Activated effector memory CD4-positive, alpha-beta T cell treated with anti-CD3 and anti-CD28 coated beads, Interleukin-2, amount 50 U/mL, for 16 hours (primary cell): Measurements from ENCODE around the gene AGFG1.
"Not testable (repeated sequence)": the region's sequence is repeated elsewhere in the genome, so short reads cannot be mapped to it uniquely, and the experiment has no call there.

Source experiments
- DNase-seq: peaks from one replicate; pipeline ENCODE4 v3.0.0-alpha.2; 2020

The AGFG1 gene

DNA sequence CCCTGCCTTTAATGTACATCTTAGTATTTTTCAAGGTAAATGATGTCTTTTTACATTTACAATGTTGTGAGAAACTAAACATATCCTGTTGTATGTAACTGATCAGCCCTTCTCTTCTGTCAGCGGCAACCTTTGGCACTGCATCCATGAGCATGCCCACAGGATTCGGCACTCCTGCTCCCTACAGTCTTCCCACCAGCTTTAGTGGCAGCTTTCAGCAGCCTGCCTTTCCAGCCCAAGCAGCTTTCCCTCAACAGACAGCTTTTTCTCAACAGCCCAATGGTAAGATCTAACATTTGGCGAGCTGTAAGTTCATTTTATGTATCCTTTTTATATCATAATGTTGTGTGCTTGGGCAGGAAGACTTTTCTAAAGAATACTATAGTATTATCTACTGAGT, 79.9 kb downstream of the AGFG1 start:
- no peak for DNase-seq

DNA sequence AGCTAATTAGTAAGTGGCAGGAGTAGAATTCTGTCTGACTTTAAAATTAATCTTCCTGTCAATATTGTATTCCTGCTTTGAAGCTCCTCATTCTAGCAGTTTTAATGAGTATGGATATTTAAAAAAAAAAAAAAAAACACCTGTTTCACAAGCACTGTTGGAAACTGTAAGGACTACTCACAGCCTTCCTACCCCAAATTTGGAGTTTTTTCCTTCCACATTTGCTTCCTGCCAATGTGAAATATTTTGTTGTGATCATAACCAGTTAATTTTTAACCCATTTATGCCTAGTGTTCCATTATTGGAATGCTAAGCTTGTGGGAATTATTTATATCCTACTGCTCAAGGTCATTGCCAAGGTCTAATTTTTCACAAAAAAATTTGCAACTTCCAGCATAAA, 90.6 kb downstream of the AGFG1 start:
- DNase-seq, result no peak

DNA sequence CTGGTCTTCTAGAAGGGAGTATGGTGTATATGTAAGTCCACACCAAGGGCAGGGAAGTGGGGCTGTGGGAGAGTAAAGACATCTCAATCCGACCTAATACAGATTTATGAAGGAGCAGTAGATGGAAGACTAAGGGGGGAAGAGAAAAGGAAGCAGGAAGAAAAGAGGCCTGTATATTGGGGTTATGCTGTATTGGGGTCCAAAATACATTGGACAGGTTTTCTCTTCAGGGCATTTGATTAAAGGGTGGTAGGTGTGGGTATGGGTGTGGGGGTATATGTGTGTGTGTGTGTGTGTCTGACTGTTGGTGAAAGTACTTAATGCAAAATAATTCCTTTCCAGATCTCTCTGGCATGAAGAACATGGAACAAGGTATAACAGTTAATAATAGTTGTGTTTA, 93.1 kb downstream of the AGFG1 start:
- DNase-seq, result no peak

DNA sequence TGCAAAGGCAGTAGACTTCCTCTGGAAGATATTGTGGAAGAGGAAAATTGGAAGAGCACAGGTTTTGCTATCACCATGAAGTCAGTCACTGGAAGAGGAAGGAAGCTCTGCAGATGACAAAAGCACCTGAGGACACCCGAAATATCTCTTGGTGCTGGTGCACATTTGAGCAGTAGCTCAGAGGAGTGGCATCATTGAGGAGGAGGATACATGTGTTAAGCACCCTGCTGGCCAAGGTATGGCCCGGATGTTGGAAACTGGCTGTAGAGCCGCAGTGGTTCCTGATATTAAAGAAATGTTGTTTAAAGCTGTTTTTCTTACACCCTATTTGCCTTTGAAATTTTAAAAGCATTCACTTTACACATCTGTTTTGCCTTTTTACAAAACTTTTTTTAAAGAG, 94.1 kb downstream of the AGFG1 start:
- no peak for DNase-seq

DNA sequence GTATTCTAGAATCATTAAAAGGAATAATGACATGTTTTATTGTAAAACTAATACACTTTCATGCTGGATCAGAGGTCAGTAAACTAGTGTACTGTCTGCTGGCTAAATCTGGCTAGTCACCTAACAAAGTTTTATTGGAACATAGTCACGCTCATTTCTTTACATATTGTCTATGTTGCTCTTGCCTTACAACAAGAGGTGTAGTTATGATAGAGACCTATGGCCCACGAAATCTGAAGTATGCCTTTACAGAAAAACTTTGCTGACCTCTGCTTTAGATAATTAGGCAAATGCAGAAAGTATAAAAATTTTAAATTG, 96.9 kb downstream of the AGFG1 start:
- no peak for DNase-seq

DNA sequence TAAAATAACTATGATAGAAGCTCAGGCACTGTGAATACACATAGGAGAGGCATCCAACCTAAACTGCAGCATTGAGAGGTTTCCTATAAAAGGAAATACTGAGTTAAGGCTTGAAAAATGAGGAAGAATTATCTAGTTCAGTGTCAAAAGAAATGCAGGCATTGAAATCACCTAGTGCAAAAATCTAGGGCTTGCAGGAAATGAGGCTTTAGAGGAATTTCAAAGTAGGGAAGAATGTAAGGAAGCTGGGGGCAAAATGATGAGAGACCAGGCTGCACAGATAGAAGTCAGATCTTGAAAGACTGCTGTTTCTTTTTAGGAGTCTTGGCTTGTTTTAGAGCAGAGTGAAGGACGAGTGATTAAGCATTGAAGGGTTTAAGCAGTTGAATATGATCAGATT, 98.7 kb downstream of the AGFG1 start:
- DNase-seq, result no peak

DNA sequence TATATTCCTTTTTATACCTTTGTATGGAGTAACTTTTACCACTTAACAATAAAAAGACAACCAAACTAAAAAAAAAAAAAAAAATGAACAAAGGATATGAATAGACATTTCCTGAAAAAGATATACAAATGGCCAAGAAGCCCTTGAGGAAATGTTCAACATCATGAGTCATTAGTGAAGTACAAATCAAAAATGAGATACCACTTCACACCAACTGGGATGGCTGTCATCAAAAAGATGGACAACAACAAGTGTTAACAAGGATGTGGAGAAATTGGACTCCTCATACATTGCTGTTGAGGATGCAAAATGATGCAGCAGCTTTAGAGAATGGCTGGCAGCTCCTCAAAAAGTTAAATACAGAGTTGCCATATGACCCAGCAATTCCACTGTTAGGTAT, 104.2 kb downstream of the AGFG1 start:
- DNase-seq, result no peak

DNA sequence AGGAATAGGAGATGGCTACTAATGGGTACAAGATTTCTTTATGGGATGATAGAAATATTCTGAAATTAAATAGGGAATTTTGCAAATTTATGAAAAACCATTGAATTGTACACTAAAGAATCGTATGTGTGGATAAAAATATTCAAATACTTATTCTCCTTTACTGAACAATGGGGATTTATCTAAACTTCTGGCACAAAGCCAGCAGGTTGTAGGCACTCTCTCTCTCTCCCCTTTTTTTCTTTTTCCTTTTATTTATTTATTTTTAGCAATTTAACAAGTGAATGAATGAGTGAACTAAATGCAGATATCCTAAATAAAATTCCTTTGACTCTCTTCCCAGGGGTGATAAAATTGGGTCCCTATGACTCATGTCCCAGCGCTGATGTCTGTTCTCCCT, 104.9 kb downstream of the AGFG1 start:
- no peak for DNase-seq

DNA sequence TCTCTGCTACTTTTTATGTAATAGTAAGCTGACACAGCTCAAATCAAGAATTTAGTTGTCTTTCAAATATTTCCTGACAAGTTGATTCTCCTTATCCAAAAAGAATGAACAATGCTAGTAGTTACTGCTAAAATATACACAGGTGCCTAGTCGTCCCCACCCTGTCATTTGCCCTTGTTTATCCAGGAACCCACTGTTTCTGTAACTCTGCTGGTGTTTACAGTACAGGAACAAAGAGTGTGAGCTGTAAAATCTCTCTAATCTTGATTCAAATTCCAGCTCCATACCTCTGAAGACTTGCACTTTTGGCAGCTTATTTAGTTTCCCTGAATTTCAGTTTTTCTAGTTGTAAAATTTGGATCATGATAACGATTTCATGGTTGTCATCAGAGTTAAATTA, 105.6 kb downstream of the AGFG1 start:
- DNase-seq, result no peak

DNA sequence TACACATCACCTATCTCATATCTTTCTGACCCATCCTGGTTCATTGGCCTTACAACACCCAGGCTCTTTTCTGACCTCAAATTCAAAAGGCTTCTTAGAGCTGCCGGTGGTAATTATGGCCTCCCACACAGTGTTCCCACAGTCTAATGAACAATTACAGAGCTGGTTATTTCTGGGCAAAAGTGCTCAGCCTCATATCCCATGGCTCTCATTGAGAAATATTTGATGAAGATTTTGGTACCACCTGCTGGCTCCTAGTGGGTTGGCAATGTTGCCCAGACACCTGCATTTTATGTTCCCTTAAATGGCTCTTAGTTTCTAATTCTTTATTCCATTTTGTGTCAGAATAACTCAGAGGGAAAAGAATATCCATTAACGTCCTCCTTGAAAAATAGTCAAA, 106.7 kb downstream of the AGFG1 start:
- DNase-seq, result no peak

DNA sequence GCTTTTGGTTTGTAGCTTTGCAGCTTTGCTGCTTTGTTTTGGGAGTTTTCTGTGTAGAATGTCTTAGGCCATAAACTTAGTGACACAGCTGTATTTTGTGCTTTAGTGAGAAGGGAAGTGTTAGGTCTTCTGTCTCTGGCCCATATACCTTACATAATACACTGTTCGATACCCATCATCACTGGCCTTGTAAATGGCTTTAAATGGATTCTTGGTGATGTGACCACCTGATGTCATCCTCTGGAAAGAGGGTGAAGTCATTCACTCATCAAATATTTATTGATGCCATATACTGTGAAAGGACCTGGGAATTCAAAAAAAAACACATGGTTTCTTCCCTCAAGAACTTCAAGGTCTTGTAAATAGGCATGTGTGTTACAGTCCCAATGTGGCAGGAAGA, 107.8 kb downstream of the AGFG1 start:
- no peak for DNase-seq

DNA sequence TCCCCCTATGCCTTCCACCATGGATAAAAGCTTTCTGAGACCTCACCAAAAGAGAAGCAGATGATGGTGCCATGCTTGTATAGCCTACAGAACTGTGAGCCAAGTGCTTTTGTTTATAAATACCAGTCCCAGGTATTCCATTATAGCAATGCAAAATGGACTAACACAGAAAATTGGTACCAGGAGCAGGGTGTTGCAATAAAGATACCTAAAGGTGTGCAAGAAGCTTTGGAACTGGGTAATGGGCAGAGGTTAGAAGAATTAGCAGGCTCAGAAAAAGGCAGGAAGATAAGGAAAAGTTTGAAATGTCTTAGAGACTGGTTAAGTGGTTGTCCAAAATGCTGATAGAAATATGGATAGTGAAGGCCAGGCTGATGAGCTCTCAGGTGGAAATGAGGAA, 110.4 kb downstream of the AGFG1 start:
- DNase-seq, result no peak

DNA sequence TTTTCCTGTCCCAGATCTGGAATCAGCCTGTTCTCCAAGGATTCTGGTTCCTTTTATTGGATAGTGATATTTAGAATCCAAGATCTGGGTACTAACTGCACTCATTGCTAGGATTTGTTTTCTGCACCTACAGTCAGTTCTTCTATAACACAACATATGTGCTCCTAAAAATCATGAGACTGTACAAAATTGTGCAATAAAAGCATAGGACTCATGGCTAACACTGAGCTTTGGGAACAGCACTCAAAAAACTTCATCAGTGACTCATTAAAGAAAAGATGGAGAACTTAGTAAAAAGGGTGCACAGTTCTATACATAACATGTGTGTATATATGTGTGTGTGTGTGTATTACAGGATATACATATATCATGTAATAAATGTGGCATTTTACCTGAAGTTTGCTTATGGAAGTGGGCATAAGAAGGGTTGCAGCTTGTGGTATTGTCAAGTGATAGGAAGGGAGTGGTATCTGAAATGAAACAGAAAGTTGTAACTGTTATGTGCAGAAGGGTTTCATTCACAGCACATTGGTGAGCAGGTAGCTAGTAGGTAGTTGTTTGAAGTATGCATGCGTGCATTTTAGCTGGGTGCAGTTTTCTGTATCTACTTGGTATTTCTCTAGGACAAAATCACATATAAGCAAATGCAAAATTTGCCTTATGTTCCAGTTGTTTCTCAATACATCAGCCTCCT, 120.9 kb downstream of the AGFG1 start:
- DNase-seq, result no peak

DNA sequence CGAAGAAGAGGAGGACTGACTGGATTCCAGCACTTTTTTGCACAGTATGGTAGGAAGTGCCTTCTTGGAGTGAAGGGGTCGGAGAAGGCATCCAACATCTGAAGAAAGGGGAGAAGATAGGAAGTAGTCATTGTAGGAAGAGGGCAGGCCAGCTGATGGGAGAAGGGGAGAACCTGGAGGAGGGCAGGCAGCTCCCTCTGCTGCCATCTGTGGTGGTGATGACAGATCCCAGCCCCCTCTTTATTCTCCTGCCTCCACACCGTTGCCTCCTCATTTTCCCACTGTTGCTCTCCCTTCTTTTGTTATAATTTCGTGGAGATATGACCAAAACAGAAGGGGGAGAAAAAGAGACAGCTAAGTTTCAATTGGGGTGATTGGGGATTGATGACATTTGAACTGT, 123.8 kb downstream of the AGFG1 start:
- no peak for DNase-seq

DNA sequence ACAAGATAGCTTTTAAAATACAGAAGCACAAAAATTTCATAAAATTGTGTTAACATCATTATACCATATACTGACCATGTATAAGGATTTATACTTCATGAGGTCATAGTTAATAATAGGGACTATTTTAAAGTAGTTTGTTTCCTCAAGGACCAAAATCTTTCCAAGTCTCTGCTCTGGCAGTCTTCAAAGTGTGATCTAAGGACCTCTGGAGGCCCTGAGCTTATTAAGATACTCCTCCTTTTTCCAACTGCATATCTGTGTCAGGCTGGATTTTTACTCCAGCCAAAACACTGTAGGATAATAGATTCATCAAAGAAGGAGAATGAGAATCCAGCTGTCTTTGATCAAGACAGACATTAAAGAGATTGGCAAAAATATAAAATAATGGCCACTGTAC, 125.1 kb downstream of the AGFG1 start:
- no peak for DNase-seq

DNA sequence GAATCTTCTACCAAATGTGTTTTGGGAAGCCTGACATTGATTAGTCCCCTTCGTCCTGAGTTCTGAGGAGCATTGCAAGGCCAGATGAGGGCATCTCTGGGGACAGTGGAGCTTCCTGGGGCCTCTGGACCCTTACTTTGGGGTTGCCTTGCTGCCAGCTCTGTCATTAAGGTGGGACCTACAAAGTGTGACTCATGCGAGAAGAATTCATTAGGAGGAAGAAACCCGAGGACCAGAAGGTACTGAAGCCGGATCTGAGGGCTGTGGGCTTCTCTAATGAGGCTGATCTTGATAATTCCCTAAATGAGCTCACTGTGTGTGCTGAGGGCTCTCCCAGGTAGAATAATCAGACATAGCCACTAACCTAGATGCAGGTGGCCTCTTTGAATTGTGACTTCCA, 126.0 kb downstream of the AGFG1 start:
- no peak for DNase-seq

DNA sequence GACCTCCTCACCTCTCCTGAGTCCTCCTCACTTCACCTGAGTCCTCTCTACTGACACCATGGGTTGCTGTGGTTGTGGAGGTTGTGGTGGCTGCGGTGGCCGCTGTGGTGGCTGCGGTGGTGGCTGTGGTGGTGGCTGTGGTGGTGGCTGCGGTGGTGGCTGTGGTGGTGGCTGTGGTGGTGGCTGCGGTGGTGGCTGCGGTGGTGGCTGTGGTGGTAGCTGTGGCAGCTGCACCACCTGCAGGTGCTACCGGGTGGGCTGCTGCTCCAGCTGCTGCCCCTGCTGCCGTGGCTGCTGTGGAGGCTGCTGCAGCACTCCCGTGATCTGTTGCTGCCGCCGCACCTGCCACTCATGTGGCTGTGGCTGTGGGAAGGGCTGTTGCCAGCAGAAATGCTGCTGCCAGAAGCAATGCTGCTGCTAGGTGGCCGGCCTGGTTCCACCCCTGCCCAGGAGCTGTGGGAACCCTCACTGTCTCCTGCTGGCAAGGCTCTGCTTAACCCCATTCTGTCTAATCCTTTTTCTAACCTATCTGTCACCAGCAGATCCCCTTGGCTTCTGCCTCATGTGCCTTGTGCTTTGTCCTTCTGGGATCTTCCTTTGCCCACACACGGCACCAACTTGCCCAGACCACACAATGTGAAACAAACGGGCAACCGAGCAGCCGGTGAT, 127.0 kb downstream of the AGFG1 start, which contains the start of gene SCYGR2:
TSS of gene SCYGR2 (plus strand) at position 59 of the 669 bp plus-strand sequence. CDS start at position 59, 0 bp downstream.
- not testable (repeated sequence) for DNase-seq

DNA sequence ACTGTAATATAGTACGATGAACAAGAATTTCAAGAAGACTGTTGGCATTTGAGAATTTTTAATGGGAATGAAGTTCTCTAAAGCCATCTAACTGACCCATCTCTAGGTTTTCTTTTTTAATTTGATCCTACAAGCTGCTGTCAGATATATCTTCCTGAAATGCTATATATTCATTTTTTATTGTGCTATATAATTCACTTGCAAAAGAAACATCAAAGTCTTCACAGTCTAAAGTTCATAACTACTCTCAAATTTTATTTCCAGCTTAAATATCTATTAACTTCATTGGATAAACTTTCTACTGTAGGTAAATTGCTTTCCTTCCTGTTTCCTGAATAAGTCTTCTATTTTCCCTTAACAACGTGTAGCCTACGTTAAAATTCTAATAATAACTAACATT, 130.4 kb downstream of the AGFG1 start:
- DNase-seq, result no peak

DNA sequence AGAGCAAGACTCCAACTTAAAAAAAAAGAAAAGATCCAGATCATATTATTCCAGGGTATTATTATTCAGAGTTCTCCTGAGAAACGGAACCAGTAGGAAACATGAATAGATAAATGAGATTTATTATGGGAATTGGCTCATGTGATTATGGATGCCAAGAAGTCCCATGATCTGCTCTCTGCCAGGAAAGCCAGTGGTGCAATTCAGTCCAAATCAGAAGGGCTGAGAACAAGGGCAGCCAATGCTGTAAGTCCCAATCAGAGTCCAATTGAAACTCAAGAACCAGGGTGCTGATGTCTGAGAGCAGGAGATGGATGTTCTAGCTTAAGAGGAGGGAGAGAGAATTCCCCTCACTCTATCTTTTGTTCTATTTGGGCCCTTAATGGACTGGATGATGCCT, 134.5 kb downstream of the AGFG1 start:
- no peak for DNase-seq

DNA sequence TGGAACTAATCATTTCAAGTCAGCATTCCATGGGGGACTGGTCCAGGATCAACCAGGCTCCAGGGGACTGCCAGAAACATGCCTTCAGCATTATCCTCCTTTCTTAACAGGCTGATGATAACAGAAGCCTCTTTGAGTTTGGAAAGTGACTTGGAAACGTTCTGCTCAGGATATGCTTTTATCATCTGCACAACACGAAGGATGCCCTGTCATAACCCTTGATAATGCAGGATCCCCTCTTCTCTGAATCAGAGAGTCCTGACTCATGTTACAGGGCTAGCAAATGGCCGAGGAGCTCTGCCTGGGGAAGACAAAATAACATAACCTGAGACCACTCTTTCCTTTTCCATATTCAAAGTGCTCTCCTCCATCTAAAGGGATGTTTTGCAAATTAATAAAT, 136.0 kb downstream of the AGFG1 start:
- DNase-seq, result no peak

DNA sequence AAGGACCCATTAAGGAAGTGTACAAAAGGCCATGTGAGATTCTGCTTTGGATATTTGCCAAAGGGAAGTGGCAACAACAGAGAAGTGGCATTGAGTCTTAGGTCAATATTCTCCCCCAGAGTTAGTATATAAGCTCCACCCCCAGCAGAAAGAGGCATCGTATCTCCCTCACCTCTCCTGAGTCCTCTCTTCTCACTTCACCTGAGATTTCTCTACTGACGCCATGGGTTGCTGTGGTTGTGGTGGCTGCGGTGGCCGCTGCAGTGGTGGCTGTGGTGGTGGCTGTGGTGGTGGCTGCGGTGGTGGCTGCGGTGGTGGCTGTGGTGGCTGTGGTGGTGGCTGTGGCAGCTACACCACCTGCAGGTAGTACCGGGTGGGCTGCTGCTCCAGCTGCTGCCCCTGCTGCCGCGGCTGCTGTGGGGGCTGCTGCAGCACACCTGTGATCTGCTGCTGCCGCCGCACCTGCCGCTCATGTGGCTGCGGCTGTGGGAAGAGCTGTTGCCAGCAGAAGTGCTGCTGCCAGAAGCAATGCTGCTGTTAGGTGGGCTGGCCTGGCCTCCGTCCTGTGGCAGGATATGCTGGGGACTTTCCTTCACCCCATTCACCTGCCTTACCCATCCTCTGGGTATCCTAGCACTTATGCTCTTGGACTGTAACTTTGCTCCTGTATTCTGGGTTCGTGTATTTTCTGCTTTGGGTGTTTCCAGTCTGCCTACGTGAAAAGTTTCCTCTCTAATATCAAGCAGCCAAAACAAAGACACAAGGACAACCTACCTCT, 136.8 kb downstream of the AGFG1 start:
- no peak for DNase-seq

DNA sequence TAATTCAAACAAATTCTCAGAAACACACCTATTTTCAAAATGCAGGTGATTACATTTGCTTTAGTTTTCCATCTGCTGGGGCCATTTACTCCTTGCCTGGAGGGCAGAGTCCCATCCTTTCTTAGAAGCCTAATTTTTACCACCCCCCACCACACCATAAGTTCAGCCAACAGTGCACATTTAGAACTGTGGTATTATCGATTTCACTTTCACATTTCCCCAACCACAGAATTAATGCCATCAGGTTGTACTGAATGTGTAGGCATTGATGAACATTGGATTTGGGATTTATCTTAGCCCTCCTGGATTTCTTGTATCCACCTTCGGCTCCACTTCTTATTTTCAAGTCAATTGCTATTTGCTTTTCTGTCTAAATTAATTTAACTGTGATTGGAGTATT, 138.2 kb downstream of the AGFG1 start:
- DNase-seq, result no peak
